ENCODE results near the gene ZNF219.

DNA sequence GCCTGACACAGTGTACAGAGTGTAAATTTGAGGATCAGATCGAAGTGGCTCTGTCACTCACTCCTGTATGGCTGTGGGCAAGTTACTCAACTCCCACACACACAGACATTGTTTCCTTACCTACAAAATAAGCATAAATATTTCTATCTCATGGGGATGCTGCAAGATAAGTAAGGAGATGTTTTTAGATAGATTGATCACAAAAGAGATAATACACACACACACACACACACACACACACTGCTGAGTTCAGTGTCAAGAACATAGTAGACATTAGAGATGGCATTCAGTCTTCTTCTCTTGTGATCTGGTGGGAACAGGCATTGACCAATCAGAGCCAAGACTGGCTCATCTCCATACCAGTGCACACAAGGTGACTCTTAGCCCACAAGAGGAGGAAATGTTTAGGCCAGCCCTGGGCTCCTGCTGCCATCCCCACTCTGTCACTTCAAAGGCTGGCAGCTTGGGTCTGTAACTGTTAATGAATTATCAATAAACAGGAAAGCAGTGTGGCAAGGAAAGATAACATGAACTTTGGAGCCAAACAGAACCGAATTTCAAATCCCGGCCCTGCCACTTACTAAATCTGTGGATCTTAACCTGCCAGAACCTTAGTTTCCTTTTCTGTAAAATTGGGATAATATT lies 44.2 kb downstream of the ZNF219 start:
- TF ChIP-seq, protein P1, sequence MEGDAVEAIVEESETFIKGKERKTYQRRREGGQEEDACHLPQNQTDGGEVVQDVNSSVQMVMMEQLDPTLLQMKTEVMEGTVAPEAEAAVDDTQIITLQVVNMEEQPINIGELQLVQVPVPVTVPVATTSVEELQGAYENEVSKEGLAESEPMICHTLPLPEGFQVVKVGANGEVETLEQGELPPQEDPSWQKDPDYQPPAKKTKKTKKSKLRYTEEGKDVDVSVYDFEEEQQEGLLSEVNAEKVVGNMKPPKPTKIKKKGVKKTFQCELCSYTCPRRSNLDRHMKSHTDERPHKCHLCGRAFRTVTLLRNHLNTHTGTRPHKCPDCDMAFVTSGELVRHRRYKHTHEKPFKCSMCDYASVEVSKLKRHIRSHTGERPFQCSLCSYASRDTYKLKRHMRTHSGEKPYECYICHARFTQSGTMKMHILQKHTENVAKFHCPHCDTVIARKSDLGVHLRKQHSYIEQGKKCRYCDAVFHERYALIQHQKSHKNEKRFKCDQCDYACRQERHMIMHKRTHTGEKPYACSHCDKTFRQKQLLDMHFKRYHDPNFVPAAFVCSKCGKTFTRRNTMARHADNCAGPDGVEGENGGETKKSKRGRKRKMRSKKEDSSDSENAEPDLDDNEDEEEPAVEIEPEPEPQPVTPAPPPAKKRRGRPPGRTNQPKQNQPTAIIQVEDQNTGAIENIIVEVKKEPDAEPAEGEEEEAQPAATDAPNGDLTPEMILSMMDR (conservative IDR thresholded peaks at IDR 0.05; ENCODE audit: low read length): no peak
- TF ChIP-seq EZH2phosphoT487 (IDR thresholded peaks at IDR 0.05; ENCODE audit: borderline replicate concordance): no peak

All from Loucy (cell line).